A673 (cell line): Measurements from ENCODE around the gene MFSD2A. TPM values are rescaled to one million over a fixed set of nuclear protein-coding genes. Genes with fewer than 3 reads are reported as not detected.

ENCODE experiments used
- BruUV-seq: library from RNA; stranded (reverse); fragments of 400-500 nt; replicated peaks from 2 replicates; lab custom pipeline; 2021; lab: Mats Ljungman, UMichigan
- CTCF ChIA-PET: fragments of 300-600 bp; sonication (Branson Sonifier 250); formaldehyde crosslinking; loops from one replicate; lab custom pipeline; 2022; ENCODE audit warnings: antibody characterized with exemption; lab: Charles Lee
- POLR2A ChIA-PET: fragments of 300-600 bp; sonication (Branson Sonifier 250); formaldehyde crosslinking; loops from one replicate; lab custom pipeline; 2022; ENCODE audit warnings: antibody characterized with exemption; ENCODE audit not compliant: low non-redundant PET; lab: Charles Lee
- DNase-seq: peaks from one replicate; pipeline ENCODE4 v3.0.0-alpha.2; 2015; ENCODE audit warnings: low spot score
- H3K27ac ChIP-seq: fragments of 200-600 bp; sonication (generic); 2 replicates; pipeline ENCODE4 v1.5.1; 2016; ENCODE audit warnings: mixed run types, low read depth, mild to moderate bottlenecking, mixed read lengths, antibody characterized with exemption, low read length; ENCODE audit not compliant: poor library complexity, severe bottlenecking
- H3K27me3 ChIP-seq: fragments of 200-600 bp; sonication (generic); replicated peaks from 2 replicates; pipeline ENCODE4 v1.6.1; 2017; ENCODE audit warnings: mixed run types, low read depth, mild to moderate bottlenecking, mixed read lengths, antibody characterized with exemption, low read length; ENCODE audit not compliant: insufficient read depth, poor library complexity
- H3K36me3 ChIP-seq: fragments of 200-600 bp; sonication (generic); 2 replicates; pipeline ENCODE4 v1.6.1; 2016; ENCODE audit warnings: mixed run types, mild to moderate bottlenecking, mixed read lengths, antibody characterized with exemption, low read length; ENCODE audit not compliant: insufficient read depth, poor library complexity, severe bottlenecking
- H3K4me1 ChIP-seq: fragments of 200-600 bp; sonication (generic); 2 replicates; pipeline ENCODE4 v1.6.1; 2017; ENCODE audit warnings: mixed run types, mild to moderate bottlenecking, mixed read lengths, antibody characterized with exemption, low read length; ENCODE audit not compliant: insufficient read depth, poor library complexity, severe bottlenecking
- H3K4me3 ChIP-seq: fragments of 200-600 bp; sonication (generic); 2 replicates; pipeline ENCODE4 v1.5.1; 2016; ENCODE audit warnings: low read depth, mixed run types, mild to moderate bottlenecking, mixed read lengths, low read length; ENCODE audit not compliant: poor library complexity, severe bottlenecking
- H3K9me3 ChIP-seq: fragments of 200-600 bp; sonication (generic); 2 replicates; pipeline ENCODE4 v1.6.1; 2016; ENCODE audit warnings: mixed run types, low read depth, mild to moderate bottlenecking, mixed read lengths, antibody characterized with exemption, low read length; ENCODE audit not compliant: poor library complexity, severe bottlenecking
- CTCF ChIP-seq: fragments of 300-800, 200-600 bp; sonication (generic); conservative IDR thresholded peaks from 2 replicates; pipeline ENCODE4 v1.5.1; 2017; ENCODE audit warnings: low read depth, mild to moderate bottlenecking, antibody characterized with exemption, low read length, moderate library complexity, mixed read lengths
- EZH2 ChIP-seq: fragments of 200-600 bp; sonication (generic); IDR thresholded peaks from 2 replicates; pipeline ENCODE4 v1.6.1; 2017; ENCODE audit warnings: borderline replicate concordance, low read depth, mild to moderate bottlenecking, mixed read lengths, antibody characterized with exemption, low read length; ENCODE audit not compliant: poor library complexity, severe bottlenecking
- intact Hi-C: fragments of 100-400 bp; cut with micrococcal nuclease; formaldehyde crosslinking; loops from one replicate; pipeline ENCODE4 v1.10.0; 2022; ENCODE audit not compliant: unreplicated experiment
- total RNA-seq: library from RNA; stranded (reverse); gene quantifications from 2 replicates; pipeline ENCODE4 v1.2.3, GENCODE V29; 2021

Gene MFSD2A
- total RNA-seq, 1 experiment from 2014 or later = 7.4 TPM

GRCh38 chr1:39927538-39927937, 27.4 kb upstream of the MFSD2A start:
- POLR2A ChIA-PET = no interaction called here
- H3K9me3 ChIP-seq = no peaks in the 10 kb centered on the region
- no peak for DNase-seq
- no TSS peak for BruUV-seq
- no peaks in the 10 kb centered on the region for H3K27me3 ChIP-seq
- intact Hi-C loops = no loop called here
- H3K36me3 ChIP-seq = no peaks in the 10 kb centered on the region
- CTCF ChIA-PET = no interaction called here
- H3K27ac ChIP-seq = no peak overlapping the region
- H3K4me1 ChIP-seq = no peaks in the 10 kb centered on the region
- no peak for TF ChIP-seq EZH2
- no peak for TF ChIP-seq CTCF
- H3K4me3 ChIP-seq = no peak overlapping the region

- no TSS peak for BruUV-seq
- Histone ChIP-seq H3K36me3 (no peaks in the 10 kb centered on the region), H3K27ac (no peak overlapping the region), H3K4me3 (no peak overlapping the region), H3K9me3 (no peaks in the 10 kb centered on the region), H3K4me1 (no peaks in the 10 kb centered on the region), H3K27me3 (no peaks in the 10 kb centered on the region)
- DNase-seq = no peak
- POLR2A ChIA-PET = no interaction called here
- CTCF ChIA-PET = no interaction called here
- TF ChIP-seq EZH2 (no peak), CTCF (no peak)
- intact Hi-C loops = no loop called here
Measured at GRCh38 chr1:39928809-39929587, 25.9 kb upstream of the MFSD2A start.

- POLR2A ChIA-PET = no interaction called here
- Histone ChIP-seq H3K9me3 (no peaks in the 10 kb centered on the region), H3K4me1 (no peaks in the 10 kb centered on the region), H3K27me3 (no peaks in the 10 kb centered on the region), H3K4me3 (no peak overlapping the region), H3K36me3 (no peaks in the 10 kb centered on the region), H3K27ac (no peak overlapping the region)
- intact Hi-C loops = no loop called here
- no peak for DNase-seq
- CTCF ChIA-PET = interaction anchor here (0.6 kb wide), 1 partner anchor 37 kb away, joined by 5 read pairs; no protein-coding TSS in a partner anchor
- no TSS peak for BruUV-seq
- TF ChIP-seq CTCF (no peak), EZH2 (no peak)
Measured at GRCh38 chr1:39933956-39934941, 20.7 kb upstream of the MFSD2A start.
